H9 (cell line): ENCODE data around the gene LZTR1. TPM values are rescaled to one million over a fixed set of nuclear protein-coding genes. Genes with fewer than 3 reads are reported as not detected.

Experiments used
- DNase-seq: peaks from one replicate; pipeline ENCODE4 v3.0.0-alpha.2; 2017
- H2AFZ ChIP-seq: one replicate; pipeline ENCODE4 v1.6.1; 2013; ENCODE audit warnings: mild to moderate bottlenecking, low read length, control low read depth, moderate library complexity
- H2AK5ac ChIP-seq: 2 replicates; pipeline ENCODE4 v1.6.1; 2013; ENCODE audit warnings: low read length, control low read depth, mixed read lengths; ENCODE audit not compliant: insufficient read length
- H2BK120ac ChIP-seq: one replicate; pipeline ENCODE4 v1.6.1; 2013; ENCODE audit warnings: low read depth, mild to moderate bottlenecking, low read length, control low read depth, inconsistent platforms; ENCODE audit not compliant: poor library complexity, severe bottlenecking
- H2BK12ac ChIP-seq: 2 replicates; pipeline ENCODE4 v1.6.1; 2013; ENCODE audit warnings: low read length, control low read depth, mixed read lengths, low read depth; ENCODE audit not compliant: insufficient read length
- H2BK15ac ChIP-seq: 2 replicates; pipeline ENCODE4 v1.6.1; 2013; ENCODE audit warnings: low read depth, low read length, control low read depth
- H2BK20ac ChIP-seq: one replicate; pipeline ENCODE4 v1.6.1; 2013; ENCODE audit warnings: low read depth, mild to moderate bottlenecking, low read length, control low read depth, inconsistent platforms; ENCODE audit not compliant: poor library complexity, severe bottlenecking
- H2BK5ac ChIP-seq: 2 replicates; pipeline ENCODE4 v1.6.1; 2013; ENCODE audit warnings: low read length, control low read depth, mixed read lengths; ENCODE audit not compliant: insufficient read length
- H3K14ac ChIP-seq: 2 replicates; pipeline ENCODE4 v1.6.1; 2013; ENCODE audit warnings: low read length, control low read depth; ENCODE audit not compliant: insufficient read depth
- H3K18ac ChIP-seq: 2 replicates; pipeline ENCODE4 v1.6.1; 2013; ENCODE audit warnings: low read depth, mild to moderate bottlenecking, mixed read lengths, low read length, control low read depth; ENCODE audit not compliant: insufficient read length
- H3K23ac ChIP-seq: 2 replicates; pipeline ENCODE4 v1.6.1; 2013; ENCODE audit warnings: low read length, control low read depth, mixed read lengths, low read depth; ENCODE audit not compliant: insufficient read length
- H3K23me2 ChIP-seq: 2 replicates; pipeline ENCODE4 v1.6.1; 2013; ENCODE audit warnings: low read depth, mild to moderate bottlenecking, mixed read lengths, low read length, control low read depth; ENCODE audit not compliant: insufficient read length, poor library complexity, severe bottlenecking
- H3K27ac ChIP-seq: 2 replicates; pipeline ENCODE4 v1.5.1; 2013; ENCODE audit warnings: low read length, control low read depth, mixed read lengths, low read depth; ENCODE audit not compliant: insufficient read length
- H3K27me3 ChIP-seq: 2 replicates; pipeline ENCODE4 v1.6.1; 2013; ENCODE audit warnings: low read length, control low read depth, inconsistent platforms; ENCODE audit not compliant: insufficient read depth
- H3K4ac ChIP-seq: 2 replicates; pipeline ENCODE4 v1.6.1; 2013; ENCODE audit warnings: low read depth, mild to moderate bottlenecking, control low read depth, inconsistent platforms, low read length, moderate library complexity
- H3K4me1 ChIP-seq: 2 replicates; pipeline ENCODE4 v1.6.1; 2013; ENCODE audit warnings: low read length, control low read depth, inconsistent platforms; ENCODE audit not compliant: insufficient read depth
- H3K4me2 ChIP-seq: 2 replicates; pipeline ENCODE4 v1.6.1; 2013; ENCODE audit warnings: low read length, control low read depth, mixed read lengths; ENCODE audit not compliant: insufficient read length, insufficient read depth
- H3K56ac ChIP-seq: 2 replicates; pipeline ENCODE4 v1.6.1; 2013; ENCODE audit warnings: low read depth, mild to moderate bottlenecking, mixed read lengths, low read length, control low read depth; ENCODE audit not compliant: insufficient read length
- H3K79me1 ChIP-seq: 2 replicates; pipeline ENCODE4 v1.6.1; 2013; ENCODE audit warnings: low read depth, mild to moderate bottlenecking, moderate library complexity, low read length, control low read depth, inconsistent platforms; ENCODE audit not compliant: insufficient read depth, poor library complexity, severe bottlenecking
- H3K79me2 ChIP-seq: 2 replicates; pipeline ENCODE4 v1.6.1; 2013; ENCODE audit warnings: low read length, control low read depth, inconsistent platforms; ENCODE audit not compliant: insufficient read depth
- H3K9ac ChIP-seq: 2 replicates; pipeline ENCODE4 v1.6.1; 2013; ENCODE audit warnings: low read length, control low read depth, mixed read lengths; ENCODE audit not compliant: insufficient read length; ENCODE audit errors: extremely low read depth
- H3K9me3 ChIP-seq: one replicate; pipeline ENCODE4 v1.6.1; 2013; ENCODE audit warnings: low read depth, low read length, inconsistent platforms; ENCODE audit not compliant: control insufficient read depth
- H3T11ph ChIP-seq: one replicate; pipeline ENCODE4 v1.6.1; 2013; ENCODE audit warnings: mild to moderate bottlenecking, low read length, control low read depth, inconsistent platforms
- H4K20me1 ChIP-seq: one replicate; pipeline ENCODE4 v1.6.1; 2013; ENCODE audit not compliant: control insufficient read depth, insufficient read length, insufficient read depth
- H4K5ac ChIP-seq: 2 replicates; pipeline ENCODE4 v1.6.1; 2013; ENCODE audit warnings: low read depth, mild to moderate bottlenecking, mixed read lengths, low read length, control low read depth; ENCODE audit not compliant: insufficient read length
- H4K8ac ChIP-seq: replicated peaks from 2 replicates; pipeline ENCODE4 v1.6.1; 2013; ENCODE audit warnings: low read length, control low read depth, mixed read lengths, low read depth; ENCODE audit not compliant: insufficient read length
- H4K91ac ChIP-seq: 2 replicates; pipeline ENCODE4 v1.6.1; 2013; ENCODE audit warnings: low read depth, mild to moderate bottlenecking, moderate library complexity, mixed read lengths, low read length, control low read depth; ENCODE audit not compliant: insufficient read length
- H3K27ac Mint-ChIP-seq, 3 experiments: 2 replicates in 2 of 3; 3 replicates in 1 of 3; pipeline ENCODE4 v1.8.0; 2020 to 2021; ENCODE audit warnings: mixed read lengths in 3 of 3, mild to moderate bottlenecking in 1 of 3, moderate library complexity in 1 of 3
- H3K27me3 Mint-ChIP-seq: 2 replicates; pipeline ENCODE4 v1.8.0; 2021; ENCODE audit warnings: low read depth, mild to moderate bottlenecking, moderate library complexity, mixed read lengths
- H3K36me3 Mint-ChIP-seq, 3 experiments: 2 replicates in 2 of 3; 3 replicates in 1 of 3; pipeline ENCODE4 v1.8.0; 2020 to 2021; ENCODE audit warnings: low read depth in 3 of 3, mixed read lengths in 3 of 3; ENCODE audit not compliant: insufficient read depth in 1 of 3
- H3K4me1 Mint-ChIP-seq, 2 experiments: 2 replicates each; pipeline ENCODE4 v1.8.0; 2020; ENCODE audit warnings: mixed read lengths in 2 of 2
- H3K4me3 Mint-ChIP-seq, 2 experiments: 2 replicates in 1 of 2; 3 replicates in 1 of 2; pipeline ENCODE4 v1.8.0; 2020 to 2021; ENCODE audit warnings: mild to moderate bottlenecking in 2 of 2, mixed read lengths in 2 of 2, moderate library complexity in 1 of 2
- H3K9me3 Mint-ChIP-seq, 2 experiments: 2 replicates in 1 of 2; 3 replicates in 1 of 2; pipeline ENCODE4 v1.8.0; 2020; ENCODE audit warnings: mild to moderate bottlenecking in 2 of 2, mixed read lengths in 2 of 2, moderate library complexity in 1 of 2
- CTCF ChIP-seq: fragments of 200-600 bp; sonication (generic); conservative IDR thresholded peaks from 3 replicates; pipeline ENCODE4 v1.8.0; 2021; ENCODE audit warnings: antibody characterized with exemption, mild to moderate bottlenecking
- WGBS: extraction: QIAGEN DNeasy Blood & Tissue Kit; methylation state at CpG from one replicate; pipeline ENCODE4 v1.1.7; 2013; ENCODE audit warnings: missing lambda C conversion rate, low lambda C conversion rate, mixed read lengths; ENCODE audit not compliant: insufficient read length; ENCODE audit errors: extremely low coverage; 5-methylcytosine and 5-hydroxymethylcytosine counted together
- total RNA-seq: library from RNA; stranded (reverse); gene quantifications from 2 replicates; pipeline ENCODE4 v1.2.1, GENCODE V29; 2021

Gene LZTR1
- total RNA-seq, 1 experiment from 2014 or later, result 47.0 TPM

DNA sequence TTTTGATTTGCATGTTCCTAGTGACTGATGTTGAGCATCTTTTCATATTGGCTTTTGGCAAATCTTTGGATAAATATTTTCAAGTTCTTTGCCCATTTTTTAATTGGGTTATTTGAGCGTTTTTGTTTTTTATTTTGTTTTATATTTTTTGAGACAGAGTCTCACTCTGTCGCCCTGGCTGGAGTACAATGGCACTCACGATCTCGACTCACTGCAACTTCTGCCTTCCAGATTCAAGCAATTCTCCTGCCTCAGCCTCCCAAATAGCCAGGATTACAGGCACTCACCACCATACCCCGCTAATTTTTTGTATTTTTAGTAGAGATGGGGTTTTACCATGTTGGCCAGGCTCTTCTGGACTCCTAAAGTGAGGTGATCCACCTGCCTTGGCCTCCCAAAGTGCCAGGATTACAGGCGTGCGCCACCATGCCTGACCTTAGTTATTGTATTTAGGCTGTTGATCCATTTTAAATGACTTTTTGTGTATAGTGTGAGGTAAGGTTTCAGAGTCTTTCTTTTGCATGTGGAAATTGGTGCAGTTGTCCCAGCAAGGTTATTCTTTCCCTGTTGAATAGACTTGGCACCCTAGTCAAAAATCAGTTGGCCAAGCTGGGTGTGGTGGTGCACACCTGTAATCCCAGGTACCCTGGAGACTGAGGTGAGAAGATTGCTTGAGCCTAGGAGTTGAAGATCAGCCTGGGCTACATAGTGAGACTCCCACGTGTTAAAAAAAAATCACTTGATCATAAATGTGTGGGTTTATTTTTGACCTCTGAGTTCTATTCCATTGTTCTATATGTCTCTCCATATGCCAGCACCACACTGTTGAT is 38.8 kb upstream of the LZTR1 start:
- no peak overlapping the region for H2BK12ac ChIP-seq
- H3K4ac ChIP-seq, result no peak overlapping the region
- peaks cover 13 to 35% (median 30%) of the 10 kb centered on the region in 3 experiments; a peak in 6 of 7 replicates for H3K36me3 Mint-ChIP-seq
- H3K27me3 ChIP-seq, result no peaks in the 10 kb centered on the region
- no peak overlapping the region for H3K27ac ChIP-seq
- no peak overlapping the region for H2BK15ac ChIP-seq
- TF ChIP-seq CTCF, result no peak
- no peaks in the 10 kb centered on the region for H3K23me2 ChIP-seq
- no peak overlapping the region for H3K9ac ChIP-seq
- H2BK120ac ChIP-seq, result no peak overlapping the region
- H4K5ac ChIP-seq, result no peak overlapping the region
- no peak overlapping the region for H3K4me2 ChIP-seq
- no peak overlapping the region for H3K14ac ChIP-seq
- no peak overlapping the region for H2BK20ac ChIP-seq
- no peaks in the 10 kb centered on the region for H3K9me3 ChIP-seq
- H4K91ac ChIP-seq, result no peak overlapping the region
- H3K9me3 Mint-ChIP-seq, result no peaks in the 10 kb centered on the region
- no peaks in the 10 kb centered on the region for H3K4me1 ChIP-seq
- no peak overlapping the region for H3T11ph ChIP-seq
- H3K18ac ChIP-seq, result no peak overlapping the region
- no peak overlapping the region for H2BK5ac ChIP-seq
- H3K27ac Mint-ChIP-seq, result 0 out of 7 replicates have a peak overlapping the region, but pooled peaks of 1 of the 3 experiments have one; percentile 13
- peaks cover 73% of the 10 kb centered on the region for H3K79me2 ChIP-seq
- H3K4me3 Mint-ChIP-seq, result no peak overlapping the region
- H3K79me1 ChIP-seq, result peaks cover 2% of the 10 kb centered on the region
- H3K56ac ChIP-seq, result no peak overlapping the region
- no peak for DNase-seq
- H2AK5ac ChIP-seq, result no peak overlapping the region
- no CpG with 5 or more reads among the region's 8 CpGs for WGBS
- H2AFZ ChIP-seq, result no peak overlapping the region
- H3K23ac ChIP-seq, result no peak overlapping the region
- H3K4me1 Mint-ChIP-seq, result peaks cover 10 to 30% of the 10 kb centered on the region in 2 experiments
- H4K20me1 ChIP-seq, result no peaks in the 10 kb centered on the region
- H3K27me3 Mint-ChIP-seq, result no peaks in the 10 kb centered on the region; the same call in 1 of the 2 replicates
- no peak overlapping the region for H4K8ac ChIP-seq
